ENCODE measurements around the gene UBE2G2. TPM values are rescaled to one million over a fixed set of nuclear protein-coding genes. Genes with fewer than 3 reads are reported as not detected.

The UBE2G2 gene
- polyA plus RNA-seq, 1 donor from 2014 or later, result 127 TPM

GRCh38 chr21:44795342-44795741, 6.3 kb downstream of the UBE2G2 start:
- TF ChIP-seq REST (IDR thresholded peaks at IDR 0.05; ENCODE audit: borderline replicate concordance), result no peak
- Histone ChIP-seq H3K27me3 (ENCODE audit: insufficient read depth, low read depth, low read length) (no peaks in the 10 kb centered on the region), H3K9ac (ENCODE audit: low read length) (no peak overlapping the region), H3K4me2 (ENCODE audit: low read length) (no peak overlapping the region), H3K9me2 (ENCODE audit: insufficient read depth, low read length) (no peaks in the 10 kb centered on the region), H3K36me3 (ENCODE audit: insufficient read depth, low read length) (peaks cover 6% of the 10 kb centered on the region), H3K4me3 (ENCODE audit: low read length) (no peak overlapping the region), H4K20me1 (ENCODE audit: insufficient read depth) (no peaks in the 10 kb centered on the region), H3K27ac (ENCODE audit: low read length) (no peak overlapping the region), H3K79me2 (replicated peaks; ENCODE audit: insufficient read depth, low read length) (peaks cover 52% of the 10 kb centered on the region), H3K9me3 (ENCODE audit: low read length) (no peaks in the 10 kb centered on the region), H3F3A (ENCODE audit: insufficient read depth, low read length, poor library complexity, severe bottlenecking) (no peaks in the 10 kb centered on the region), H2AFZ (ENCODE audit: low read depth, low read length) (no peak overlapping the region)

DNA sequence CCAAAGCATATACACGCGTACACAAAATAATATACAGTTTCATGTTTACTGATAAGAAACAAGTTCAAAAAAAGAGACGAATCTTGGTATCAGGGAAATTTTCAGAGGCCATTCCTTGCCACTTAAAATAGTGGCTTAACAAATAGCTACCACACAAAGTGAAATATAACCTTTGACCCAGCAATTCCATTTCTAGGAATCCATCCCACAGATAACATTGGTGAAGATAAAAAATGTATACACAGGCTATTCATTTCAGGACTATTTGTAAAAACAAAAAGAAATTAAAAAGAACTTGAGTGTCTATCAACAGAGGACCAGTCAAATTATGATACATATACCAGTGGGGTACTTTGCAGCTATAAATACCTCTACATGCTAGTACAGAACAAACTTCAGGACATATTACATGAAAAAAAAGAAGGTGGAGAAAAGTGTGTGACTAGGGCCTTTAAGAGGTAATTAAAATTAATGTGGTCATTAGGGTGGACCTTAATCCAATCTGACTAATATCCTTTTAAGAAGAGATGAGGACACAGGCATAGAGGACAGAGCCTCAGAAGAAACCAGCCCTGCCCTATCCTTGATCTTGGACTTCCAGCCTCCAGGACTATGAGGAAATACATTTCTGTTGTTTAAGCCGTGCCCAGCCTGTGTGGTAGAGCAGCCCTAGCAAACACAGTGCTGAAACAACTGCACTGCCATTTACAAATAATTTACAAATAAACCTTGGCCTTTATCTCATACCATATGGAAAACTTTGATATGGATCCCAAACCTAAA, 7.8 kb downstream of the UBE2G2 start:
- Histone ChIP-seq H3K36me3 (ENCODE audit: insufficient read depth, low read length) (peaks cover under 1% of the 10 kb centered on the region), H3K79me2 (replicated peaks; ENCODE audit: insufficient read depth, low read length) (peaks cover 36% of the 10 kb centered on the region), H3F3A (ENCODE audit: insufficient read depth, low read length, poor library complexity, severe bottlenecking) (no peaks in the 10 kb centered on the region), H2AFZ (ENCODE audit: low read depth, low read length) (no peak overlapping the region), H3K27me3 (ENCODE audit: insufficient read depth, low read depth, low read length) (no peaks in the 10 kb centered on the region), H3K27ac (ENCODE audit: low read length) (no peak overlapping the region), H3K9me3 (ENCODE audit: low read length) (no peaks in the 10 kb centered on the region), H3K4me2 (ENCODE audit: low read length) (no peak overlapping the region), H3K9ac (ENCODE audit: low read length) (no peak overlapping the region), H3K9me2 (ENCODE audit: insufficient read depth, low read length) (no peaks in the 10 kb centered on the region), H3K4me3 (ENCODE audit: low read length) (no peak overlapping the region), H4K20me1 (ENCODE audit: insufficient read depth) (no peaks in the 10 kb centered on the region)
- TF ChIP-seq EP300 (conservative IDR thresholded peaks at IDR 0.05; ENCODE audit: poor library complexity, severe bottlenecking) (no peak), SMC3 (conservative IDR thresholded peaks at IDR 0.05; ENCODE audit: poor library complexity) (peak; percentile 4), EZH2 (IDR thresholded peaks at IDR 0.05; ENCODE audit: borderline replicate concordance, insufficient read depth, low read length, poor library complexity, severe bottlenecking) (no peak), REST (IDR thresholded peaks at IDR 0.05; ENCODE audit: borderline replicate concordance) (no peak), MXI1 (conservative IDR thresholded peaks at IDR 0.05; ENCODE audit: poor library complexity, severe bottlenecking) (no peak)
- TF ChIP-seq, protein P1, sequence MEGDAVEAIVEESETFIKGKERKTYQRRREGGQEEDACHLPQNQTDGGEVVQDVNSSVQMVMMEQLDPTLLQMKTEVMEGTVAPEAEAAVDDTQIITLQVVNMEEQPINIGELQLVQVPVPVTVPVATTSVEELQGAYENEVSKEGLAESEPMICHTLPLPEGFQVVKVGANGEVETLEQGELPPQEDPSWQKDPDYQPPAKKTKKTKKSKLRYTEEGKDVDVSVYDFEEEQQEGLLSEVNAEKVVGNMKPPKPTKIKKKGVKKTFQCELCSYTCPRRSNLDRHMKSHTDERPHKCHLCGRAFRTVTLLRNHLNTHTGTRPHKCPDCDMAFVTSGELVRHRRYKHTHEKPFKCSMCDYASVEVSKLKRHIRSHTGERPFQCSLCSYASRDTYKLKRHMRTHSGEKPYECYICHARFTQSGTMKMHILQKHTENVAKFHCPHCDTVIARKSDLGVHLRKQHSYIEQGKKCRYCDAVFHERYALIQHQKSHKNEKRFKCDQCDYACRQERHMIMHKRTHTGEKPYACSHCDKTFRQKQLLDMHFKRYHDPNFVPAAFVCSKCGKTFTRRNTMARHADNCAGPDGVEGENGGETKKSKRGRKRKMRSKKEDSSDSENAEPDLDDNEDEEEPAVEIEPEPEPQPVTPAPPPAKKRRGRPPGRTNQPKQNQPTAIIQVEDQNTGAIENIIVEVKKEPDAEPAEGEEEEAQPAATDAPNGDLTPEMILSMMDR (IDR thresholded peaks at IDR 0.05; ENCODE audit: poor library complexity, severe bottlenecking), result no peak

Measured in neural cell (in vitro differentiated cells).